Left ventricle myocardium inferior (tissue), 1 donor: Measurements from ENCODE around the gene NTM. TPM values are rescaled to one million over a fixed set of nuclear protein-coding genes. Genes with fewer than 3 reads are reported as not detected.

Experiments used
- DNase-seq: peaks from one replicate; pipeline ENCODE4 v3.0.0-alpha.2; 2020
- H3K27ac ChIP-seq: fragments of 200-600 bp; replicated peaks from 2 replicates; pipeline ENCODE4 v1.8.0; 2021
- H3K27me3 ChIP-seq: fragments of 200-600 bp; 2 replicates; pipeline ENCODE4 v1.8.0; 2021; ENCODE audit warnings: low read depth
- H3K36me3 ChIP-seq: fragments of 200-600 bp; 2 replicates; pipeline ENCODE4 v1.8.0; 2021
- H3K4me1 ChIP-seq: fragments of 200-600 bp; 2 replicates; pipeline ENCODE4 v1.8.0; 2021
- H3K4me3 ChIP-seq: fragments of 200-600 bp; 2 replicates; pipeline ENCODE4 v1.8.0; 2021; ENCODE audit warnings: mild to moderate bottlenecking, moderate library complexity
- H3K9me3 ChIP-seq: fragments of 200-600 bp; replicated peaks from 2 replicates; pipeline ENCODE4 v1.8.0; 2021
- intact Hi-C: fragments of 100-400 bp; cut with micrococcal nuclease; formaldehyde crosslinking; loops from one replicate; pipeline ENCODE4 v1.11.0; 2022
- total RNA-seq: library from RNA; stranded (reverse); fragmentation: NEBNext Ultra II Directional; extraction: Animal tissue kit (Norgen Biotek cat#: 25700); gene quantifications from one replicate; pipeline ENCODE4 v1.2.1, GENCODE V29; 2021
- TF ChIP-seq, protein P1 (sequence below): fragments of 200-600 bp; IDR thresholded peaks from 2 replicates; pipeline ENCODE4 v1.8.0; 2021; ENCODE audit warnings: antibody characterized with exemption, mild to moderate bottlenecking, borderline replicate concordance
- donor health status: DM: no; HTN: yes; CAD: no; lungs with severe emphysema.

The NTM gene
- total RNA-seq, 1 donor from 2014 or later = 1.0 TPM

DNA sequence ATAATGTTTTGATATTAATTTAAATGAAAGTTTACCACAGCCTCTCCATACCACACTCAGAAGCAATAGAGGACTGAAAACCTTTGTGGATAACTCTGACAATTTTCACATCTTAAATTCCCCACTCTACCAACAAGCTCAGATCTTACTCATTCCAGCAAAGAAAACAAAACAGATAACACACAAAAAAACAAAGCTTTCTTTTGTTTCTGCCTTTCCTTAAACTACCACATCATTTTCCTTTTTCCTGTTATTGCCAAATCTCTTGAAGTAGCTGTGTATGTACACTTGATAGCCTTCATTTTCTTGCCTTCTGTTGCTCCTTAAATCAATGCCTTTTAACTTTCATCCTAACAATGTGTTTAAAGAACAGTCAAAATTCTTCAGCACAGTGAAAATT is 484.9 kb downstream of the NTM start:
- no peaks in the 10 kb centered on the region for H3K9me3 ChIP-seq
- H3K4me3 ChIP-seq = no peak overlapping the region
- TF ChIP-seq, protein P1, sequence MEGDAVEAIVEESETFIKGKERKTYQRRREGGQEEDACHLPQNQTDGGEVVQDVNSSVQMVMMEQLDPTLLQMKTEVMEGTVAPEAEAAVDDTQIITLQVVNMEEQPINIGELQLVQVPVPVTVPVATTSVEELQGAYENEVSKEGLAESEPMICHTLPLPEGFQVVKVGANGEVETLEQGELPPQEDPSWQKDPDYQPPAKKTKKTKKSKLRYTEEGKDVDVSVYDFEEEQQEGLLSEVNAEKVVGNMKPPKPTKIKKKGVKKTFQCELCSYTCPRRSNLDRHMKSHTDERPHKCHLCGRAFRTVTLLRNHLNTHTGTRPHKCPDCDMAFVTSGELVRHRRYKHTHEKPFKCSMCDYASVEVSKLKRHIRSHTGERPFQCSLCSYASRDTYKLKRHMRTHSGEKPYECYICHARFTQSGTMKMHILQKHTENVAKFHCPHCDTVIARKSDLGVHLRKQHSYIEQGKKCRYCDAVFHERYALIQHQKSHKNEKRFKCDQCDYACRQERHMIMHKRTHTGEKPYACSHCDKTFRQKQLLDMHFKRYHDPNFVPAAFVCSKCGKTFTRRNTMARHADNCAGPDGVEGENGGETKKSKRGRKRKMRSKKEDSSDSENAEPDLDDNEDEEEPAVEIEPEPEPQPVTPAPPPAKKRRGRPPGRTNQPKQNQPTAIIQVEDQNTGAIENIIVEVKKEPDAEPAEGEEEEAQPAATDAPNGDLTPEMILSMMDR = no peak
- no peaks in the 10 kb centered on the region for H3K4me1 ChIP-seq
- H3K27me3 ChIP-seq = peaks cover 80% of the 10 kb centered on the region
- no peak overlapping the region for H3K27ac ChIP-seq
- DNase-seq = no peak
- intact Hi-C loops = no loop called here
- H3K36me3 ChIP-seq = no peaks in the 10 kb centered on the region

DNA sequence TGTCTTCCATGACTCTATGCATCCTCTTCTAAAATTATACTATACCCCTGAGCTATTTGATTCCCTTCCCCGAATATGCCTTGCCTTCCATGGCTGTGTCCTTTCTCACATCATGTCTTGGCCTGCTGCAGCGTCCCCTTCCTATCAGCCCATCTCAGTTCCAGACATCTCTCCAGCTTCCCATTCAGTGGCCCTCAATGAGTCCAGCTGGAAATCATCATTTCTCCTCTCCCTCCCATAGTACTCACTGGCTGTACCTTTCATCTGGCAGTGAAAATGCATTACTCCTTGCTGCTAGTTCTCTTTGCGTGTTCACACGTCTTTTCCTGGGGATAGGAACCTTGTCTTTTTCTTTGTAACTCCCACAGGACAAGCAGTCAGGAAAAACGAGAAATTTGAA is 486.8 kb downstream of the NTM start:
- no peaks in the 10 kb centered on the region for H3K36me3 ChIP-seq
- no peaks in the 10 kb centered on the region for H3K9me3 ChIP-seq
- H3K4me3 ChIP-seq = no peak overlapping the region
- H3K27ac ChIP-seq = no peak overlapping the region
- intact Hi-C loops = no loop called here
- DNase-seq = no peak
- TF ChIP-seq, protein P1 = no peak
- H3K4me1 ChIP-seq = no peaks in the 10 kb centered on the region
- H3K27me3 ChIP-seq = peaks cover 73% of the 10 kb centered on the region

DNA sequence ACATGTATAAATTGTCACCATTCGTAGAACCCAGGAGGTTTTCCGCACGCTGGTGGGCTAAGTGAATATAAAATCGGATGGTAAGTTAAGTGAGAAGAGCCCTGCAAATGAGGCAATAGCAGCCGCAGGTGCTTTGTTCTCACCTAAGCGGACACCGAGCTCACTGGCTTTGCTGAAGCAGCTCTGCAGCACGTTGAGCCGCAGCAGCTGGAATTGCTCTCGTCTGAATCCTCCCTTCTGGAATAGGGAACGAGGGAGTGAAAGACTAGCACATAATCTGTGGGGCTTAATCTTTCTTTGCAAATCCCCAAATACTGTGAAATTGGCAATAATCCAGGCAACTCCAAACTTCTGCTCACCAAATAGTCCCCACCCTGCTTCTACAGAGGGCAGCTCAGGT is 488.1 kb downstream of the NTM start:
- no peaks in the 10 kb centered on the region for H3K36me3 ChIP-seq
- H3K4me1 ChIP-seq = no peaks in the 10 kb centered on the region
- TF ChIP-seq, protein P1 = no peak
- H3K4me3 ChIP-seq = no peak overlapping the region
- no peak overlapping the region for H3K27ac ChIP-seq
- DNase-seq = no peak
- peaks cover 70% of the 10 kb centered on the region for H3K27me3 ChIP-seq
- intact Hi-C loops = no loop called here
- no peaks in the 10 kb centered on the region for H3K9me3 ChIP-seq

- no peak for DNase-seq
- intact Hi-C loops = loop anchor here (10.0 kb wide), 1 partner anchor 165 kb away; no protein-coding TSS in a partner anchor
Measured at GRCh38 chr11:131859538-131860210, 489.3 kb downstream of the NTM start.

DNA sequence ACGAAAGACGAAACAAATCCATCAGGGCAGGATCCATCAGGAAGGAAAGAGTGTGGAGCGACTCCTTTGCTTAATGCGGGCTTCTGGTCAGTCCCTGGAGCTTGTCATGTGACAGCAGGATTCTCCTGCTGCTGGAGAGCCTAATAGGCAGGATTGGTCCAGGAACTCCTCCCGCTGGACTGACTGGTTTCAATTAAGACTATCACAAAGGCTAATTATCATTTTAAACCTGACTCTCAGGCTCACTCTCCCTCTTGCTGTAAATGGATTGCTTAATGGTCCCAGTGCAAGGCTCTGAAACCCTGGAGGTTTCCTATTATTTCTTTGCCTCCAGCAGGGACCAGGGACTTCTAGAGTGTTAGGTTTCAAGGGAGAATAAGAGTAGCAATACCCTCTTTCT is 493.8 kb downstream of the NTM start:
- DNase-seq = no peak
- Histone ChIP-seq H3K4me1 (no peaks in the 10 kb centered on the region), H3K27ac (no peak overlapping the region), H3K27me3 (peaks cover 65% of the 10 kb centered on the region), H3K36me3 (no peaks in the 10 kb centered on the region), H3K4me3 (no peak overlapping the region), H3K9me3 (no peaks in the 10 kb centered on the region)
- intact Hi-C loops = loop anchor here (10.0 kb wide), 1 partner anchor 161 kb away; no protein-coding TSS in a partner anchor
- TF ChIP-seq, protein P1 = no peak

More at GRCh38 chr11:131859538-131860210, 489.3 kb downstream of the NTM start:
- H3K36me3 ChIP-seq = no peaks in the 10 kb centered on the region
- no peaks in the 10 kb centered on the region for H3K4me1 ChIP-seq
- H3K27ac ChIP-seq = no peak overlapping the region
- H3K27me3 ChIP-seq = peaks cover 71% of the 10 kb centered on the region
- H3K9me3 ChIP-seq = no peaks in the 10 kb centered on the region
- TF ChIP-seq, protein P1 = no peak
- H3K4me3 ChIP-seq = no peak overlapping the region
